Amygdala (tissue), 56 donors: Measurements from ENCODE around the gene AFF3.

Source experiments
- DNase-seq, 56 donors: peaks; one replicate each; lab custom pipeline; 2025; lab: John Stamatoyannopoulos, UW

The AFF3 gene

GRCh38 chr2:99865818-99866676 lies 276.3 kb downstream of the AFF3 start:
- no peak for DNase-seq

- no peak for DNase-seq
Observed at GRCh38 chr2:99864561-99865553, 277.5 kb downstream of the AFF3 start.

- DNase-seq = no peak
Observed at GRCh38 chr2:99863903-99864270, 278.5 kb downstream of the AFF3 start.

GRCh38 chr2:99863236-99863902 lies 279.0 kb downstream of the AFF3 start:
- no peak for DNase-seq

GRCh38 chr2:99862566-99862965 lies 279.8 kb downstream of the AFF3 start:
- no peak for DNase-seq

GRCh38 chr2:99861376-99861760 lies 281.0 kb downstream of the AFF3 start:
- DNase-seq = no peak

- no peak for DNase-seq
Observed at GRCh38 chr2:99860720-99861375, 281.5 kb downstream of the AFF3 start.

- peak in 2 of 56 donors; percentile 11 to 18 for DNase-seq
Observed at GRCh38 chr2:99858951-99859596, 283.3 kb downstream of the AFF3 start.

- no peak for DNase-seq
Observed at GRCh38 chr2:99857867-99858444, 284.4 kb downstream of the AFF3 start.

GRCh38 chr2:99857372-99857771 lies 285.0 kb downstream of the AFF3 start:
- DNase-seq = no peak

- no peak for DNase-seq
Observed at GRCh38 chr2:99856119-99856518, 286.3 kb downstream of the AFF3 start.

GRCh38 chr2:99854236-99854852 lies 288.0 kb downstream of the AFF3 start:
- DNase-seq = no peak

- DNase-seq = no peak
Observed at GRCh38 chr2:99852956-99853355, 289.4 kb downstream of the AFF3 start.

GRCh38 chr2:99852376-99852934 lies 289.9 kb downstream of the AFF3 start:
- DNase-seq = no peak

GRCh38 chr2:99851811-99852210 lies 290.6 kb downstream of the AFF3 start:
- no peak for DNase-seq

- DNase-seq = no peak
Observed at GRCh38 chr2:99851089-99851488, 291.3 kb downstream of the AFF3 start.

GRCh38 chr2:99850084-99850710 lies 292.2 kb downstream of the AFF3 start:
- DNase-seq = no peak

- no peak for DNase-seq
Observed at GRCh38 chr2:99846462-99847107, 295.8 kb downstream of the AFF3 start.
